ENCODE measurements around the gene GTF2A2.
"Not testable (repeated sequence)": the region's sequence is repeated elsewhere in the genome, so short reads cannot be mapped to it uniquely, and the experiment has no call there.

GTF2A2 gene

GRCh38 chr15:59647085-59647484 lies 10.2 kb downstream of the GTF2A2 start:
- DNase-seq (ENCODE audit: low read depth), result no peak
- no peak for TF ChIP-seq CTCF (IDR thresholded peaks at IDR 0.05; ENCODE audit: insufficient read depth, low read depth, low read length, missing control alignments)

GRCh38 chr15:59646277-59646676 lies 11.0 kb downstream of the GTF2A2 start:
- TF ChIP-seq CTCF (IDR thresholded peaks at IDR 0.05; ENCODE audit: insufficient read depth, low read depth, low read length, missing control alignments), result no peak
- no peak overlapping the region for H3K4me3 ChIP-seq (ENCODE audit: low read depth, low read length)
- DNase-seq (ENCODE audit: low read depth), result no peak

More at GRCh38 chr15:59647085-59647484, 10.2 kb downstream of the GTF2A2 start:
- H3K4me3 ChIP-seq (ENCODE audit: low read depth, low read length), result no peak overlapping the region

GRCh38 chr15:59645812-59646211 lies 11.5 kb downstream of the GTF2A2 start:
- not testable (repeated sequence) for DNase-seq (ENCODE audit: low read depth)

GRCh38 chr15:59644756-59645155 lies 12.6 kb downstream of the GTF2A2 start:
- H3K4me3 ChIP-seq (ENCODE audit: low read depth, low read length), result no peak overlapping the region
- no peak for DNase-seq (ENCODE audit: low read depth)
- no peak for TF ChIP-seq CTCF (IDR thresholded peaks at IDR 0.05; ENCODE audit: insufficient read depth, low read depth, low read length, missing control alignments)

More at GRCh38 chr15:59645812-59646211, 11.5 kb downstream of the GTF2A2 start:
- not testable (repeated sequence) for H3K4me3 ChIP-seq (ENCODE audit: low read depth, low read length)

GRCh38 chr15:59642351-59642750 lies 15.0 kb downstream of the GTF2A2 start:
- no peak for TF ChIP-seq CTCF (IDR thresholded peaks at IDR 0.05; ENCODE audit: insufficient read depth, low read depth, low read length, missing control alignments)
- no peak for DNase-seq (ENCODE audit: low read depth)
- no peak overlapping the region for H3K4me3 ChIP-seq (ENCODE audit: low read depth, low read length)

- H3K4me3 ChIP-seq (ENCODE audit: low read depth, low read length); DNase-seq (ENCODE audit: low read depth): not testable (repeated sequence)
These were observed 19.8 kb downstream of the GTF2A2 start for GRCh38 chr15:59637507-59637906.

GRCh38 chr15:59636184-59636583 lies 21.1 kb downstream of the GTF2A2 start:
- TF ChIP-seq CTCF (IDR thresholded peaks at IDR 0.05; ENCODE audit: insufficient read depth, low read depth, low read length, missing control alignments), result no peak
- H3K4me3 ChIP-seq (ENCODE audit: low read depth, low read length), result no peak overlapping the region
- DNase-seq (ENCODE audit: low read depth), result no peak

- DNase-seq (ENCODE audit: low read depth), result no peak
- peak; percentile 12 for TF ChIP-seq CTCF (IDR thresholded peaks at IDR 0.05; ENCODE audit: insufficient read depth, low read depth, low read length, missing control alignments)
- no peak overlapping the region for H3K4me3 ChIP-seq (ENCODE audit: low read depth, low read length)
These were observed 24.6 kb downstream of the GTF2A2 start for GRCh38 chr15:59632714-59633113.
